HAP-1 (cell line): ENCODE data around the gene MCC.

Experiments
- DNase-seq, 2 experiments: peaks; one replicate each; pipeline ENCODE4 v3.0.0-alpha.2; 2016 to 2020; ENCODE audit warnings: low spot score in 2 of 2
- H3K27me3 ChIP-seq: fragments of 250-450 bp; sonication (Bioruptor Pico); 2 replicates; pipeline ENCODE4 v1.5.1; 2020; ENCODE audit warnings: low read depth, mild to moderate bottlenecking, moderate library complexity
- H3K36me3 ChIP-seq: fragments of 250-450 bp; sonication (Bioruptor Pico); replicated peaks from 2 replicates; pipeline ENCODE4 v1.5.1; 2020; ENCODE audit warnings: mild to moderate bottlenecking
- H3K4me1 ChIP-seq: fragments of 250-450 bp; sonication (Bioruptor Pico); 2 replicates; pipeline ENCODE4 v1.5.1; 2020; ENCODE audit warnings: mild to moderate bottlenecking
- H3K4me3 ChIP-seq: fragments of 250-450 bp; sonication (Bioruptor Pico); 2 replicates; pipeline ENCODE4 v1.5.1; 2020; ENCODE audit warnings: mild to moderate bottlenecking, moderate library complexity
- H3K9me3 ChIP-seq: fragments of 250-450 bp; sonication (Bioruptor Pico); 2 replicates; pipeline ENCODE4 v1.5.1; 2020; ENCODE audit warnings: mild to moderate bottlenecking, moderate library complexity
- in situ Hi-C: fragments of 300-500 bp; cut with MboI; formaldehyde crosslinking; loops from 3 replicates; pipeline ENCODE4 v1.14.3; 2020; ENCODE audit warnings: low sequenced_read_pairs, inconsistent platforms, mixed read lengths

The MCC gene

DNA sequence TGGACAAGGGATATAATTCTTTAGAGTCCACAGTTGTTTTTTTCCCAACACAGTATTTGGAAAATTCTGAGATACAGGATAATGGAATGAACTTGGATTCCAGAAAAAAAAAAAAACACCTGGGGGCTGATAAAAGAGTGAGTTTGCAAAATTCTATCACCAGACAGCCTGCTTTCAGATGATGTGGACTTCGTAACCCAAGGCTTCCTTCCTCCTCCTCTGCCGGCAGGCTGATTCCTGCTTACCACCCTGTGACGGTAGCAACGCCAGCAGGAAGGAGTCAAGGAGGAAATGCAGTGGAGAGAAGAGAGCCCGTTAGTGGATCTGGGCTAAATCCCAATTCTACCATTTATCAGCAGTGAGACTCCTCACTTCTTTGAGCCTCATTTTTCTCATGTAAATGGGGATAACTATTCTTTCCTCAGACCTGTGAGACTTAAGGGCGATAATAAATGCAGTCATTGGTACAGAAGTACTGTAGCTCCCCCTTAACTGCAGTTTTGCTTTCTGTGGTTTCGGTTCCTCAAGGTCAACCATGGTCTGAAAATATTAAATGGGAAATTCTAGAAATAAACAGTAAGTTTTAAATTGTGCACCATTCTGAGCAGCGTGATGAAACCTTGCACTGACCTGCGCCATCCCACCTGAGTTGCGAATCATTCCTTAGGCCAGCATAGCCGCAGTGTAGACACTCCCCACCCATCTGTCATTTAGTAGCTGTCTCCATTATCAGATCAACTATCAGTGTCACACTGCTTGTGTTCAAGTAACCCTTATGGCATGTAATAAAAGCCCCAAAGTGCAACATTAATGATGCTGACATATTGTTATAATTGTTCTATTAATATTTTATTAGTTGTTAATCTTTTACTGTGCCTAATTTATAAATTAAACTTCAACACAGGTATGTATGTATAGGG, 440.3 kb downstream of the MCC start:
- no peaks in the 10 kb centered on the region for H3K4me1 ChIP-seq
- DNase-seq = no peak
- in situ Hi-C loops = no loop called here
- H3K36me3 ChIP-seq = no peaks in the 10 kb centered on the region
- no peak overlapping the region for H3K4me3 ChIP-seq
- no peaks in the 10 kb centered on the region for H3K9me3 ChIP-seq
- no peaks in the 10 kb centered on the region for H3K27me3 ChIP-seq

DNA sequence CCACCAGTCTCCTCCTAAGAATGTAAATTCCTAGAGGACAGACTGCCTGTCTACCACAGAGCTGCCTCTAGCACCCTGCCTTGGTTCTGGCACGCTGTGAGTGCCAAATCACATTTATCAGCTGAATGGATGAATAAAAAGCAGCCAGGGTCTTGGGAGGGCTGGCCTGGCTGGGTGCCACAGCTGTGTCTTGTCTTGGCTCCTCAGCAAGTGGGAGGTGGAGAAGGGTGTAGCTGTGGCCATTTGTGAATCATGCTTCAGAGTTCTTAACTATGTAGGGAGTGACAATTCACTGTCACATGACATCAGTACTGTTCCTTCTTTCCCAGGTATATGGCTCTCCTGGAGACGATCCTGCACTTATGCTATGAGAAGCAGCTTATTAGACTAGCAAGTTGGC, 441.0 kb downstream of the MCC start:
- DNase-seq = no peak
- H3K36me3 ChIP-seq = no peaks in the 10 kb centered on the region
- H3K9me3 ChIP-seq = no peaks in the 10 kb centered on the region
- H3K27me3 ChIP-seq = no peaks in the 10 kb centered on the region
- in situ Hi-C loops = no loop called here
- no peaks in the 10 kb centered on the region for H3K4me1 ChIP-seq
- no peak overlapping the region for H3K4me3 ChIP-seq

DNA sequence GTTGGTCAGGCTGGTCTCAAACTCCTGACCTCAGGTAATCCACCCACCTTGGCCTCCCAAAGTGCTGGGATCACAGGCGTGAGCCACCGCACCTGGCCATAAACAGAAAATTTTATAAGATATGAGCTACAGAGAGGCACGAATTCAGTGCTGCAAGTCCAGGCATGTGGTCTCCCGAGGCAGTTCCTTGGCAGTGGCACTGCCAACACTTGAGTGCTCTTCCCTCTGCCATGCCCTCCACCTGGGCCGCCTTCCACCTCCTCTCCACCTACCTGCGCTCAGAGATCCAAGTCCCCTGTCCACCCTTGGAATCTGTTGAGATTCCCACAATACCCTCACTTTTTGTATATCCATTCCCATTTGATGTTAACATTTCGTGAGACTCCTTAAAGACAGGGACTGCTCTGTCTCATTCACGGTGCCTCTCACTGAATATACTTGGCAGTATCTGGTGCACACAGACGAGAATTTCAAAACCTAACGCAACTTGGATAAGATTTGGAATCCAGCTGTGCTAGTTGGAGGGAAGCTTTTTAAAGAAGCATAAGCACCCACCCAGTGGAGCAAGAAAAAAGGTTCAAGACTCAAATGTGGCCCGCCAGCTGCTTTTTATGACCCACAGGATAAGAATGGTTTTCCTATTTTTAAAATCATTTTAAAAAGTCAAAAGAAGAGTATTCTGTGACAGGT, 443.3 kb downstream of the MCC start:
- H3K4me3 ChIP-seq = no peak overlapping the region
- DNase-seq = no peak
- H3K36me3 ChIP-seq = no peaks in the 10 kb centered on the region
- in situ Hi-C loops = no loop called here
- H3K4me1 ChIP-seq = no peaks in the 10 kb centered on the region
- no peaks in the 10 kb centered on the region for H3K9me3 ChIP-seq
- no peaks in the 10 kb centered on the region for H3K27me3 ChIP-seq

DNA sequence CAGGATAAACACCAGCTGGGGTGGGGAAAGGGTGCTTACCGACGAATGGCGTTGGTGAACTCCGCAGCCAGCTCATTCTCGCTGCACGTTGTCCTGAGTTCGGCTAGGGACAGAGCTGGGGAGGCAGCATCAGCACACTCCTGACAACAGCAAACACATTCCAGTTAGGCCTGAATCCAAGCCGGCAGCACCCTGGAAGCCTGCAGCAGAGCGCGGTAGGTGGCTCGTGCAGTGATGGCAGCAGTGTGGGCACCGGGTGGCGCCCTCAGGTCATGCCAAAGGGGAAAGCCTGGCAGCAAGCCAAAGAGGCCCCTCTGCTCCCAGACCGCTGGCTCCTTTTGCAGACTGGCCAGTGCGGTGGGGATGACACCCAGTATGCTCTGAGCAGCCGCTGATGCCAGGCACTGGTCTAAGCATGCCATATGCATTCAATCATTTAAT, 444.7 kb downstream of the MCC start:
- H3K4me3 ChIP-seq = no peak overlapping the region
- peak; percentile 11 to 78 for DNase-seq
- in situ Hi-C loops = no loop called here

DNA sequence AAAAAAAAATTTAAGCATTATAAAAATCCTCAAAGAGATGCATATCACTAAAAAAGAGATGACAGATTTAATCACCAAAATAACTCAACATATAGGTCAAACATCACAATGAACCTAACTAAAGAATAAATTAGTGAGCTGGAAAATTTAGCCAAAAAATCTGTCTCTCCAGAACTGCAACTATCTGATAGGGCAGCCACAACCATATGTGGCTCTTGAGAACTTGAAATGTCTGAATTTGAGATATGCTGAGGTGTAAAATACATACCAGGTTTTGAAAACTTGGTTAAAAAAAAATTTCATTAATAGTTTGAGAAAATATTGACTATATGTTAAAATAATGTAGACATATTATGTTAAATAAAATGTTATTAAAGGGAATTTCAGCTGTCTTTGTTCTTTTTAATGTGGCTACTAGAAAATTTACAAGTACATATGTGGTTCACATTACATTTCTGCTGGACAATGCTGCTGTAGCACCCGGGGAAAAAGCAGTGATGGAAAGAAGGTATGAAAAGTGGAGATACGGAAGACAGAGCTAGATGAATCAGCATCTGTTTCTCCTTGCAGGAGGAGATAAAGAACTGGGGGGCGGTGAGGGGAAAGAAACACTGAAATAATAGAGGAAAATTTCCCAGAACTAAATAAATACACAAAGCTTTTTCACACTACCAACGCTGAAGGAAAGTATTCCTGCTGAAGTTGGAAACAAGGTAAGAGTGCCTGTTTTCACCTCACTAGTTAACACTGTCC, 445.6 kb downstream of the MCC start:
- Histone ChIP-seq H3K4me1 (no peaks in the 10 kb centered on the region), H3K36me3 (no peaks in the 10 kb centered on the region), H3K27me3 (no peaks in the 10 kb centered on the region), H3K9me3 (no peaks in the 10 kb centered on the region), H3K4me3 (no peak overlapping the region)
- DNase-seq = no peak
- in situ Hi-C loops = no loop called here

More for the DNA sequence above, 444.7 kb downstream of the MCC start:
- no peaks in the 10 kb centered on the region for H3K36me3 ChIP-seq
- H3K9me3 ChIP-seq = no peaks in the 10 kb centered on the region
- no peaks in the 10 kb centered on the region for H3K4me1 ChIP-seq
- no peaks in the 10 kb centered on the region for H3K27me3 ChIP-seq

DNA sequence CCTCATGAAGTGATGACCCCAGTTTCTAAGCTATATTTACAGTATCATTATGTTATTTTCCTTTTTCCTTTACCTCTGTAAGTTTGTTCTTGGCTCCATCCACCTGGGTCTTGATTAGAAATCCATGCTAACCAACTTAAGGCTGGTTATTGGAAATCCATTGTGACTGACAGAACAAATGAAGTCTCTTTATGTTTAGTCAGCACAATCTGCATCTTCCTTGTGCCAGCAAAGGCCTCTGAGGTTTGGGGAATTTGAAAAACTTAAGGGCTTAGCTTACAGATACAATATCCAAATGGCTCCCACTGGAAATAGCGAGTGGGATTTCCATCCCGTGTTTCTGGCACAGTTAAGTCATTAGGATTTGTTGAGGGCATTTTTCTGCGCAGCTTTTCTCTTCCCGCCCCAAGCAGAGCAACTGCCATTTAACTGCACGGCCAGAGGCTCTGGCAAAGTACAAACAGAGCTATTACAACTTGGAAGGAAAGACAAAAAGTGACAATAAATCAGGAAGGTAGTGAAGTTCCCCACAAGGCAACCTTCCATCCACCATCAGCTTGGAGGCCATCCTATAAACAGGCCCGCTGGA, 447.5 kb downstream of the MCC start:
- Histone ChIP-seq H3K9me3 (no peaks in the 10 kb centered on the region), H3K27me3 (no peaks in the 10 kb centered on the region), H3K4me3 (no peak overlapping the region), H3K36me3 (no peaks in the 10 kb centered on the region), H3K4me1 (no peaks in the 10 kb centered on the region)
- DNase-seq = no peak
- in situ Hi-C loops = no loop called here

DNA sequence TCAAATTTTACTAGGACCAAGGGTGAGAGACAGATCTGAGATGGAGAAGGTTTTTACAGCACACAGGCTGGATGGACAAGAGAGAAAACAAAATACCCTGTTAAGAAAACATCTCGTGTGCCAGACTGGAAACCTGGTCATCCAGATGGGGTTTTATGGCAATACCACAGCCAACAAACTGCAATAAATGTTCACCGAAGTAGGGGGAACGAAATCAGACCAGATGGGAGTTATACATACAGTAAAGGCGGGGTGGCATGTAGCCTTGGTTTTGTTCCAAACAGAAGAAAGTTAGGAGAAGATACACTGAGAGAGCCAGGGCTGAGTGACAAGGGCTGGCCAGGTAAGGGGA, 448.3 kb downstream of the MCC start:
- H3K27me3 ChIP-seq = no peaks in the 10 kb centered on the region
- H3K36me3 ChIP-seq = no peaks in the 10 kb centered on the region
- H3K9me3 ChIP-seq = no peaks in the 10 kb centered on the region
- no peak overlapping the region for H3K4me3 ChIP-seq
- in situ Hi-C loops = no loop called here
- no peak for DNase-seq
- H3K4me1 ChIP-seq = no peaks in the 10 kb centered on the region

DNA sequence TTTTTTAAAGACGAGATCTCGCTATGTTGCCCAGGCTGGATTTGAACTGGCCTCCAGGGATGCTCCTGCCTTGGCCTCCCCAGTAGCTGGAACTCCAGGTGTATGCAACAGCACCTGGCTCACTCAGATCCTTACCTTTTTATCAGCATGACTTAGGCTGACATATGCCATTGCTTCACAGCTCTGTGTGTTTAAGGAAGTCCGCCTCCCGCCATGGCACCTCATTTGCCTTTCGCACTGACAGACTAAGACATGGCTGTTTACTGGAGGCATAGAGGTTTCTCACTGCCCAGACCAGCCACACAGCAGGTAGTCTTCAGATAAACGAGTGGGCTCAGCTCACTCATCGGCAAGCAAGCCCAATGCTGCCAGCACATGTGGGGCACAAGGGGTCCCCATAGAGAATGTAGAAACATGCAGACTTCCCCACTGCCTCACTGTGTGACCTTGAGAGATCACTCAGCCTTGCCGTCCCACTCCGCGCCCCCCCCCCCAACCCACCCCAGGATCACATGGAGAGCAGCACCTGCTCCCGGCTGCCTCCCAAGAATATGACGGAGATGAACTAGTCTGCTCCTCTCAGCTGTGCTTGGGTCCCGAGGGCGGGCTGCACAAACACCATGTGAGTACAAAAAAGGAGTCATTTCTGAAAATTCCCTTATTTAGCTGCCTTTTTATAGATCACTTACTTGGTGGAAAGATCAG, 448.9 kb downstream of the MCC start:
- DNase-seq = no peak
- in situ Hi-C loops = no loop called here
- Histone ChIP-seq H3K4me1 (no peaks in the 10 kb centered on the region), H3K36me3 (no peaks in the 10 kb centered on the region), H3K9me3 (no peaks in the 10 kb centered on the region), H3K4me3 (no peak overlapping the region), H3K27me3 (no peaks in the 10 kb centered on the region)

DNA sequence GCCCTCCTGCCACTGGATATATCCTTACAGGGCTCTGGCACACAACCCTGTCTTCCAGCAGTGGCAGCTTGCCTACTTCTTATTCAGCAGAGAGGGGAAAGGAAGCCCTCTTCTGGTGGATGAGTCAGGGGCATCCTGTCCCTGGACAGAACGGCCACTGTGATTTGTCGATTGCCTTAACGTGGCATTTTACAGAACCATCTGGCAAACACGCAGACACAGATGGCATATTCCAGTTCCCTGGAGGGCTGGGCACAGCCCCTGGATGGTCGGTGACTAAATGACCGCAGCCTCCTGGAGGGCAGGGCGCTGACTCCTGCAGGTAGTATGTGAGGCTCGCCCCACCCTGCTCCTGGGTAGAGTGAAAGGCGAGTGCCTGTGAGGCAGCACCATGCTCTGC, 449.5 kb downstream of the MCC start:
- no peaks in the 10 kb centered on the region for H3K9me3 ChIP-seq
- H3K36me3 ChIP-seq = no peaks in the 10 kb centered on the region
- H3K27me3 ChIP-seq = no peaks in the 10 kb centered on the region
- no peak overlapping the region for H3K4me3 ChIP-seq
- in situ Hi-C loops = no loop called here
- H3K4me1 ChIP-seq = no peaks in the 10 kb centered on the region
- DNase-seq = no peak

DNA sequence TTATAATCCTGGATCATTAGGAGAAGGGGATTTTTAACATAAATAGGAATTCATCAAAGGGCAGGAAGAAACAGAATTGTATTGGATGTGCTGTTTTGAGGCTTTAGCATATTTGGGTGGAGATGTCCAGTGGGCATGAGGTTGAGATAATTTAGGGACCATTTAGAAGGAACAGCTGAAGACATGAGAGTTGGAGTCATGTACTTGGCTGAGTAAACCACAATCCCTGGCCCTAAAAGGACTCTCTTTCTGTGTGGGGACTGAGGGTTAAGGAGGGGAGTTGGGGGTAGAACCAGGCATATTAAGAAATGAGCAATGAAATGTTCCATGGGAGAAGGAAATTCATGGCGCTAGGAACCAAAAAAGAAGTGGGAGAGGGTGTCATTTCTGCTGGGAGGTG, 450.1 kb downstream of the MCC start:
- H3K36me3 ChIP-seq = no peaks in the 10 kb centered on the region
- no peaks in the 10 kb centered on the region for H3K27me3 ChIP-seq
- DNase-seq = no peak
- no peaks in the 10 kb centered on the region; the same call in 1 of the 2 replicates for H3K4me1 ChIP-seq
- H3K9me3 ChIP-seq = no peaks in the 10 kb centered on the region
- H3K4me3 ChIP-seq = no peak overlapping the region
- in situ Hi-C loops = no loop called here

DNA sequence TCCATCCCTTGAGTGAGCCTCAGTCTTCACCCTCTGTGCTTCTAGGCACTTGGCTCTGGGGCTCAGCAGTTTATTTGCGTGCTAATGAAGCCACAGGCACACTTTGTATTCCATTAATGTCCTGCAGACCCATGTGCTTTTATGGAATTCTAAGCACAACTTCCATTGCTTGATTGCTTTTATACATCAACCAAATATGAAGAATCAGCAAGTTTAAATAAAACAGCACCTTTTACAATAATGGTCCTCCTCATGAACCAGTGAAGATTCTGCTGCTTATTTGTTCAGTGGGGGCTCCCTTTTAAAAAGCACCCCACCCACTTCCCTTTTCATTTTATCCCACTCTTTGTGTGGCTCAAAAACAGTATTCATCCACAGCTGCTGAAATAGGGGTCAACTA, 451.4 kb downstream of the MCC start:
- DNase-seq = no peak
- Histone ChIP-seq H3K4me1 (peaks cover 8% of the 10 kb centered on the region; the same call in 1 of the 2 replicates), H3K36me3 (no peaks in the 10 kb centered on the region), H3K27me3 (no peaks in the 10 kb centered on the region), H3K4me3 (no peak overlapping the region), H3K9me3 (no peaks in the 10 kb centered on the region)
- in situ Hi-C loops = no loop called here

DNA sequence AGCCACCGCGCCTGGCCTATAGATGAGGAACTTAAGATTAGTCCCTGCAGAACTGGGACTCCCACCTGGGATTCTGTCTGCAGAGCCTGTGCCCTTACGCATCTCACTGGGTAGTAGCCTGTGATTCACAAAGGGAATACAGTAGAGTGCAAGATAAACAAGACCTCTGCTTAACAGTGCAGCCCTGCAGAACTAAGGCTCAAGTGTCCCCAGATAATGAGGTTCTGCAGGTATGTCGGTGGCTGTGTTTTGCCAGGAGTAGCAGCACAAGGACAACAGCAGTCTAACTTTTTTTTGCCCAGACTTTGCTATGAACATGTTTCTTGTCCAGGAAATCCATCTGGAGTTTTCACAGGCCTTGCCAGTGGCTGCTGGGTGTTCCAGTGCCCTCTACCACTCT, 451.9 kb downstream of the MCC start:
- in situ Hi-C loops = no loop called here
- no peak overlapping the region for H3K4me3 ChIP-seq
- no peaks in the 10 kb centered on the region for H3K9me3 ChIP-seq
- no peak for DNase-seq
- H3K36me3 ChIP-seq = no peaks in the 10 kb centered on the region
- H3K4me1 ChIP-seq = peaks cover 8% of the 10 kb centered on the region; the same call in 1 of the 2 replicates
- H3K27me3 ChIP-seq = no peaks in the 10 kb centered on the region

DNA sequence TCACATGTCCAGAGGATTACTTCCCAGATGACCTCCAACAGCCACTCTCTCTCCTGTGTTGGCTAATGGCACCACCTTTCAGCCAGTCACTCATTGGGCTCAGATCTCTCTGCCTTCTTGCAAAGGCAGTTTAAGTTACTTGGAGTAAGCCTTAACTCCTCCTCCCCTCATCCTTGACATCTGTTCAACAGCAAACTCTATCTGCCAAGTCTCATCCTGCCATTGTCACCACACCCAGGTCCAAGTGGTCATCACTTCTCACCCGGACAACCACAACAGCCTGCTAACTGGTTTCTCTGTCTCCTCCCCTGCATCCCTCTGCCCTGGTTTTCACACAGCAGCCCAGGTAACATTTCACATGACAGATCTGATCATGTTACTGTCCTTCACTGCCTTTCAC, 453.2 kb downstream of the MCC start:
- DNase-seq = no peak
- no peaks in the 10 kb centered on the region for H3K9me3 ChIP-seq
- H3K36me3 ChIP-seq = no peaks in the 10 kb centered on the region
- no peak overlapping the region for H3K4me3 ChIP-seq
- peaks cover 8% of the 10 kb centered on the region; the same call in 1 of the 2 replicates for H3K4me1 ChIP-seq
- H3K27me3 ChIP-seq = no peaks in the 10 kb centered on the region
- in situ Hi-C loops = no loop called here
